GM12878 (cell line): ENCODE data around the gene NT5M. TPM values are rescaled to one million over a fixed set of nuclear protein-coding genes. Genes with fewer than 3 reads are reported as not detected.

Source experiments
- ATAC-seq: fragments of 200-7000 bp; cut with Tn5 transposase; 3 replicates; pipeline ENCODE4 v1.9.1; 2020; ENCODE audit warnings: mild to moderate bottlenecking, moderate library complexity
- BruUV-seq: library from RNA; stranded (reverse); fragments of 400-500 nt; replicated peaks from 2 replicates; lab custom pipeline; 2021; lab: Mats Ljungman, UMichigan
- CTCF ChIA-PET: fragments of 300-600 bp; sonication (Branson Sonifier 250); formaldehyde crosslinking; extraction: SDS; loops from one replicate; lab custom pipeline; 2021; ENCODE audit warnings: inconsistent platforms; lab: Yijun Ruan, JAX
- POLR2A ChIA-PET: fragments of 350-600 bp; formaldehyde crosslinking; extraction: SDS; loops from one replicate; lab custom pipeline; 2021; ENCODE audit warnings: inconsistent platforms; lab: Charles Lee
- RAD21 ChIA-PET: fragments of 300-600 bp; sonication (Branson Sonifier 250); formaldehyde crosslinking; loops from one replicate; lab custom pipeline; 2023; ENCODE audit warnings: antibody characterized with exemption; ENCODE audit not compliant: unreplicated experiment; lab: Charles Lee
- SMC1A ChIA-PET: fragments of 300-600 bp; sonication (Branson Sonifier 250); formaldehyde crosslinking; loops from one replicate; lab custom pipeline; 2023; ENCODE audit not compliant: unreplicated experiment, uncharacterized antibody; lab: Charles Lee
- DNase-seq: peaks from one replicate; pipeline ENCODE4 v3.0.0-alpha.2; 2011; ENCODE audit warnings: low read depth, low spot score
- FAIRE-seq: peaks from 3 replicates; lab custom pipeline; 2011; peaks lifted over from hg19 to GRCh38; lab: Jason Lieb, UNC
- H2AFZ ChIP-seq: 2 replicates; pipeline ENCODE4 v1.6.0; 2011; ENCODE audit warnings: low read depth, low read length, control low read depth; ENCODE audit not compliant: control insufficient read depth
- H3K27ac ChIP-seq: 2 replicates; pipeline ENCODE4 v1.5.1; 2011; ENCODE audit warnings: control low read depth; ENCODE audit not compliant: control insufficient read depth, insufficient read depth
- H3K27me3 ChIP-seq, 2 experiments: replicated peaks in 1 of 2; 2 replicates each; pipeline versions ENCODE4 v1.6.0 to v1.6.1; 2011; ENCODE audit warnings: low read length in 1 of 2; ENCODE audit not compliant: control insufficient read depth in 2 of 2, insufficient read depth in 2 of 2
- H3K36me3 ChIP-seq, 2 experiments: 2 replicates each; pipeline ENCODE4 v1.5.1; 2011; ENCODE audit warnings: low read length in 1 of 2; ENCODE audit not compliant: control insufficient read depth in 2 of 2, insufficient read depth in 2 of 2
- H3K4me1 ChIP-seq: 2 replicates; pipeline ENCODE4 v1.6.1; 2011; ENCODE audit warnings: mild to moderate bottlenecking, low read length, moderate library complexity, mixed read lengths; ENCODE audit not compliant: control insufficient read depth, insufficient read depth
- H3K4me2 ChIP-seq: 2 replicates; pipeline ENCODE4 v1.6.0; 2011; ENCODE audit warnings: control low read depth; ENCODE audit not compliant: control insufficient read depth, insufficient read depth
- H3K4me3 ChIP-seq: fragments of 200-600 bp; sonication (generic); 2 replicates; pipeline ENCODE4 v1.5.1; 2016
- H3K79me2 ChIP-seq: 2 replicates; pipeline ENCODE4 v1.6.0; 2011; ENCODE audit warnings: low read length; ENCODE audit not compliant: control insufficient read depth, insufficient read depth
- H3K9ac ChIP-seq: 2 replicates; pipeline ENCODE4 v1.8.0; 2011; ENCODE audit warnings: low read length, control low read depth, mixed read lengths; ENCODE audit not compliant: control insufficient read depth, insufficient read depth
- H3K9me3 ChIP-seq: replicated peaks from 3 replicates; pipeline ENCODE4 v1.5.1; 2011; ENCODE audit warnings: mild to moderate bottlenecking, low read length; ENCODE audit not compliant: control insufficient read depth, insufficient read depth
- H4K20me1 ChIP-seq: 2 replicates; pipeline ENCODE4 v1.6.0; 2011; ENCODE audit not compliant: control insufficient read depth, insufficient read depth
- CHD2 ChIP-seq: IDR thresholded peaks from 2 replicates; pipeline ENCODE4 v1.6.1; 2011; ENCODE audit warnings: low read depth, low read length, improper control_type of control experiment, borderline replicate concordance
- EED ChIP-seq: sonication (generic); IDR thresholded peaks from 2 replicates; pipeline ENCODE4 v1.6.1; 2016; ENCODE audit warnings: antibody characterized with exemption, low read depth
- JUNB ChIP-seq: IDR thresholded peaks from 2 replicates; pipeline ENCODE4 v1.6.1; 2016; ENCODE audit warnings: antibody characterized with exemption, mild to moderate bottlenecking
- MEF2A ChIP-seq: IDR thresholded peaks from 2 replicates; pipeline ENCODE4 v1.6.1; 2011; ENCODE audit warnings: low read depth, mild to moderate bottlenecking, low read length, moderate library complexity; ENCODE audit not compliant: insufficient read depth
- RAD21 ChIP-seq: IDR thresholded peaks from 2 replicates; pipeline ENCODE4 v1.6.1; 2011; ENCODE audit warnings: mild to moderate bottlenecking, low read depth, low read length, moderate library complexity; ENCODE audit not compliant: insufficient read depth
- RAD51 ChIP-seq: fragments of 450-650 bp; IDR thresholded peaks from 2 replicates; pipeline ENCODE4 v1.6.1; 2016; ENCODE audit warnings: moderate library complexity, mild to moderate bottlenecking, inconsistent platforms
- SMC3 ChIP-seq: IDR thresholded peaks from 2 replicates; pipeline ENCODE4 v1.6.1; 2011; ENCODE audit warnings: low read length, improper control_type of control experiment, borderline replicate concordance
- YY1 ChIP-seq: IDR thresholded peaks from 2 replicates; pipeline ENCODE4 v1.6.1; 2011; ENCODE audit warnings: low read depth, mild to moderate bottlenecking, low read length
- ZBED1 ChIP-seq: IDR thresholded peaks from 2 replicates; pipeline ENCODE4 v1.6.1; 2016; ENCODE audit warnings: borderline replicate concordance
- WGBS: methylation state at CpG from one replicate; pipeline ENCODE4 v1.1.6; 2016; ENCODE audit warnings: low lambda C conversion rate; ENCODE audit not compliant: insufficient replicate concordance, insufficient coverage; ENCODE audit errors: missing lambda C conversion rate; 5-methylcytosine and 5-hydroxymethylcytosine counted together
- in situ Hi-C: fragments of 300-500 bp; cut with MboI; formaldehyde crosslinking; loops from 9 replicates; pipeline ENCODE4 v1.14.3; 2018; ENCODE audit warnings: mixed read lengths
- intact Hi-C: fragments of 100-400 bp; cut with micrococcal nuclease; formaldehyde crosslinking; loops from one replicate; pipeline ENCODE4 v1.14.2; 2022; ENCODE audit not compliant: unreplicated experiment
- polyA plus RNA-seq, 11 experiments: library from polyadenylated mRNA; depleted of rRNA in 4 of 11; unstranded in 6 of 11; stranded (reverse) in 5 of 11; fragments of >200 nt; fragmentation: Nextera tagmentation in 4 of 11; fragmentation: Illumina TruSeq in 1 of 11; extraction: Ambion mirVana in 4 of 11; extraction: Trizol in 1 of 11; gene quantifications; 1 replicate in 1 of 11; 2 replicates in 10 of 11; pipeline versions ENCODE4 v1.2.1 to v1.2.3, GENCODE V29; 2011 to 2016; ENCODE audit warnings: inconsistent platforms in 2 of 11, missing spikeins in 2 of 11, low read depth in 1 of 11
- total RNA-seq, 4 experiments: library from RNA; depleted of rRNA in 3 of 4; stranded (reverse); fragments of >200 nt in 3 of 4; fragmentation: Illumina TruSeq in 1 of 4; extraction: Trizol in 1 of 4; gene quantifications; 2 replicates each; pipeline versions ENCODE4 v1.2.1 to v1.2.3, GENCODE V29; 2013 to 2021
- TF ChIP-seq, protein P1 (sequence below), 3 experiments: IDR thresholded peaks in 2 of 3; conservative IDR thresholded peaks in 1 of 3; 2 replicates each; pipeline ENCODE4 v1.5.1; 2011; ENCODE audit warnings: low read depth in 3 of 3, low read length in 3 of 3, mild to moderate bottlenecking in 3 of 3, control low read depth in 2 of 3, moderate library complexity in 2 of 3, inconsistent platforms in 1 of 3, mixed read lengths in 1 of 3; ENCODE audit not compliant: control insufficient read depth in 2 of 3, insufficient read depth in 1 of 3; ENCODE audit errors: extremely low read depth in 1 of 3
- TF ChIP-seq, protein P2 (sequence below): fragments of 150-350 bp; IDR thresholded peaks from 2 replicates; pipeline ENCODE4 v1.6.1; 2014; ENCODE audit warnings: mild to moderate bottlenecking, low read depth, low read length
- TF ChIP-seq, protein P3 (sequence below): fragments of 450-650 bp; IDR thresholded peaks from 2 replicates; pipeline ENCODE4 v1.6.1; 2018; ENCODE audit warnings: mild to moderate bottlenecking, low read depth, moderate library complexity; ENCODE audit not compliant: partially characterized antibody

NT5M gene
- total and polyA plus RNA-seq, 10 of the 15 experiments (the other 5 are each of a cell fraction or from before 2014, with no cell fraction given) = 0.18 to 14.1 (median 2.9) TPM

DNA sequence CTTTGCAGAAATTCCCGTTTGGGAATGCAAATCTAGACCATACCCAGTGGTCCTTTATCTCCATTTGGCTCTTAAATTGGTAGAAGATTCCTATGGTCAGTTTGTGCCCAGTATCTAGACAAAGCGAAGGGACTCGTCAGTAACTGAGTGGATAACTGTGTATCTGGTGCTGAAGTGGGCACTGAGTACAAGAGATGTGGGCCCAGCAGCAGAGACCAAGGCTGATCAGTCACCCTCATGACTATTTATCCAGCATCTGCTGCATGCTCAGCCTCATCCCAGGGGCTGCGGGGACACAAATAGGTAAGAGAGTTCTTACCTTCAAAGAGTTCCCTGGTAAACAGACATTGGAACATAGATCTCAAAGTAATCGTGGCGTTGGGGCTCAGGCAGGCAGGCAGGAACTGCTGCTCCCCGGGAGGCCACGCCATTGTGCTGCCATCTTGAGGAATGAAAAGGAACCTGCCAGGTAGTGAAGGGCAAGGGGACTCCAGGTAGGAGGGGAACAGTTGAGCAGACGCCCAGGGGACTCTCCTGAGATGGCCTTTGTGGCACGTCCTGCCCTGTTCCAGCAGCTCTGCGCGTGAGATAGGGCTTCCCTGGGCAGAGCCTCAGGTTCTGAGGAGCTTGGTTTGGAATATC lies 10.3 kb downstream of the NT5M start:
- Histone ChIP-seq H3K27me3 (no peaks in the 10 kb centered on the region), H2AFZ (peak overlapping the region; percentile 81), H3K4me3 (no peak overlapping the region), H3K79me2 (no peaks in the 10 kb centered on the region), H3K4me1 (no peaks in the 10 kb centered on the region), H3K9ac (no peak overlapping the region), H3K9me3 (no peaks in the 10 kb centered on the region), H3K4me2 (no peak overlapping the region), H3K27ac (no peak overlapping the region), H3K36me3 (no peaks in the 10 kb centered on the region), H4K20me1 (no peaks in the 10 kb centered on the region)
- FAIRE-seq (peak; percentile 96), DNase-seq (no peak), ATAC-seq (peak; percentile 100)
- TF ChIP-seq MEF2A (no peak), CHD2 (no peak), YY1 (0 out of 2 replicates have a peak, but pooled peaks have one; percentile 45), RAD21 (peak; percentile 92), SMC3 (peak; percentile 85), ZBED1 (no peak), JUNB (no peak), EED (no peak), RAD51 (no peak)
- TF ChIP-seq, protein P1, sequence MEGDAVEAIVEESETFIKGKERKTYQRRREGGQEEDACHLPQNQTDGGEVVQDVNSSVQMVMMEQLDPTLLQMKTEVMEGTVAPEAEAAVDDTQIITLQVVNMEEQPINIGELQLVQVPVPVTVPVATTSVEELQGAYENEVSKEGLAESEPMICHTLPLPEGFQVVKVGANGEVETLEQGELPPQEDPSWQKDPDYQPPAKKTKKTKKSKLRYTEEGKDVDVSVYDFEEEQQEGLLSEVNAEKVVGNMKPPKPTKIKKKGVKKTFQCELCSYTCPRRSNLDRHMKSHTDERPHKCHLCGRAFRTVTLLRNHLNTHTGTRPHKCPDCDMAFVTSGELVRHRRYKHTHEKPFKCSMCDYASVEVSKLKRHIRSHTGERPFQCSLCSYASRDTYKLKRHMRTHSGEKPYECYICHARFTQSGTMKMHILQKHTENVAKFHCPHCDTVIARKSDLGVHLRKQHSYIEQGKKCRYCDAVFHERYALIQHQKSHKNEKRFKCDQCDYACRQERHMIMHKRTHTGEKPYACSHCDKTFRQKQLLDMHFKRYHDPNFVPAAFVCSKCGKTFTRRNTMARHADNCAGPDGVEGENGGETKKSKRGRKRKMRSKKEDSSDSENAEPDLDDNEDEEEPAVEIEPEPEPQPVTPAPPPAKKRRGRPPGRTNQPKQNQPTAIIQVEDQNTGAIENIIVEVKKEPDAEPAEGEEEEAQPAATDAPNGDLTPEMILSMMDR (IDR thresholded peaks at IDR 0.05 in 2 of 3, conservative IDR thresholded peaks at IDR 0.05 in 1 of 3; ENCODE audit: control insufficient read depth in 2 of 3, extremely low read depth in 1 of 3, insufficient read depth in 1 of 3, low read depth in 3 of 3, low read length in 3 of 3) = peak; percentile 87 to 91 (median 89)
- TF ChIP-seq, protein P2, sequence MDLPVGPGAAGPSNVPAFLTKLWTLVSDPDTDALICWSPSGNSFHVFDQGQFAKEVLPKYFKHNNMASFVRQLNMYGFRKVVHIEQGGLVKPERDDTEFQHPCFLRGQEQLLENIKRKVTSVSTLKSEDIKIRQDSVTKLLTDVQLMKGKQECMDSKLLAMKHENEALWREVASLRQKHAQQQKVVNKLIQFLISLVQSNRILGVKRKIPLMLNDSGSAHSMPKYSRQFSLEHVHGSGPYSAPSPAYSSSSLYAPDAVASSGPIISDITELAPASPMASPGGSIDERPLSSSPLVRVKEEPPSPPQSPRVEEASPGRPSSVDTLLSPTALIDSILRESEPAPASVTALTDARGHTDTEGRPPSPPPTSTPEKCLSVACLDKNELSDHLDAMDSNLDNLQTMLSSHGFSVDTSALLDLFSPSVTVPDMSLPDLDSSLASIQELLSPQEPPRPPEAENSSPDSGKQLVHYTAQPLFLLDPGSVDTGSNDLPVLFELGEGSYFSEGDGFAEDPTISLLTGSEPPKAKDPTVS = no peak
- TF ChIP-seq, protein P3, sequence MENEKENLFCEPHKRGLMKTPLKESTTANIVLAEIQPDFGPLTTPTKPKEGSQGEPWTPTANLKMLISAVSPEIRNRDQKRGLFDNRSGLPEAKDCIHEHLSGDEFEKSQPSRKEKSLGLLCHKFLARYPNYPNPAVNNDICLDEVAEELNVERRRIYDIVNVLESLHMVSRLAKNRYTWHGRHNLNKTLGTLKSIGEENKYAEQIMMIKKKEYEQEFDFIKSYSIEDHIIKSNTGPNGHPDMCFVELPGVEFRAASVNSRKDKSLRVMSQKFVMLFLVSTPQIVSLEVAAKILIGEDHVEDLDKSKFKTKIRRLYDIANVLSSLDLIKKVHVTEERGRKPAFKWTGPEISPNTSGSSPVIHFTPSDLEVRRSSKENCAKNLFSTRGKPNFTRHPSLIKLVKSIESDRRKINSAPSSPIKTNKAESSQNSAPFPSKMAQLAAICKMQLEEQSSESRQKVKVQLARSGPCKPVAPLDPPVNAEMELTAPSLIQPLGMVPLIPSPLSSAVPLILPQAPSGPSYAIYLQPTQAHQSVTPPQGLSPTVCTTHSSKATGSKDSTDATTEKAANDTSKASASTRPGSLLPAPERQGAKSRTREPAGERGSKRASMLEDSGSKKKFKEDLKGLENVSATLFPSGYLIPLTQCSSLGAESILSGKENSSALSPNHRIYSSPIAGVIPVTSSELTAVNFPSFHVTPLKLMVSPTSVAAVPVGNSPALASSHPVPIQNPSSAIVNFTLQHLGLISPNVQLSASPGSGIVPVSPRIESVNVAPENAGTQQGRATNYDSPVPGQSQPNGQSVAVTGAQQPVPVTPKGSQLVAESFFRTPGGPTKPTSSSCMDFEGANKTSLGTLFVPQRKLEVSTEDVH = no peak
- in situ Hi-C loops = no loop called here
- BruUV-seq = no TSS peak
- ChIA-PET CTCF (interaction anchor here (0.7 to 3.3 kb wide), 16 partner anchors 12 to 917 kb away, joined by 3 to 21 read pairs (median 4); no protein-coding TSS in a partner anchor), POLR2A (no interaction called here), SMC1A (interaction anchor here (1.0 to 2.4 kb wide), 6 partner anchors 33 to 314 kb away, joined by 3 to 12 read pairs (median 4); partner anchors contain the start of gene COPS3), RAD21 (interaction anchor here (0.8 to 2.8 kb wide), 5 partner anchors 12 to 171 kb away, joined by 3 to 11 read pairs (median 3); partner anchors contain the start of gene COPS3)
- intact Hi-C loops = loop anchor here (1.0 to 5.0 kb wide), 2 partner anchors 36 to 312 kb away; no protein-coding TSS in a partner anchor
- 25% methylated on average over 12 of the region's 12 CpGs for WGBS
